Measurements from ENCODE around the gene CD58.

CD58 gene

GRCh38 chr1:116577759-116578314 lies 7.0 kb upstream of the CD58 start:
- Histone ChIP-seq H2BK120ac (ENCODE audit: low read depth, low read length) (no peak overlapping the region), H3K9ac (ENCODE audit: low read length) (no peak overlapping the region), H4K5ac (ENCODE audit: low read length) (no peak overlapping the region), H3K18ac (ENCODE audit: low read length) (no peak overlapping the region), H2BK15ac (replicated peaks; ENCODE audit: low read depth) (no peak overlapping the region), H3K27me3 (ENCODE audit: insufficient read depth, low read length, poor library complexity) (no peaks in the 10 kb centered on the region), H3K23ac (ENCODE audit: low read length) (no peak overlapping the region), H3K4me2 (ENCODE audit: low read length) (no peak overlapping the region), H4K8ac (ENCODE audit: low read depth, low read length) (no peak overlapping the region), H3K4me3 (ENCODE audit: low read length) (no peak overlapping the region), H3K27ac (ENCODE audit: low read depth, low read length) (no peak overlapping the region), H3K36me3 (ENCODE audit: control insufficient read depth, insufficient read depth, low read length) (no peaks in the 10 kb centered on the region), H3K4me1 (ENCODE audit: control insufficient read depth, low read depth, low read length) (no peaks in the 10 kb centered on the region), H2BK5ac (ENCODE audit: low read length) (no peak overlapping the region), H2AK5ac (ENCODE audit: low read length) (no peak overlapping the region), H3K4ac (ENCODE audit: low read depth, low read length) (no peak overlapping the region), H3K56ac (ENCODE audit: low read length) (no peak overlapping the region), H3K79me2 (ENCODE audit: control insufficient read depth, insufficient read depth, low read length) (no peaks in the 10 kb centered on the region), H3K79me1 (ENCODE audit: low read length) (no peaks in the 10 kb centered on the region)
- WGBS (ENCODE audit: extremely low coverage, insufficient coverage, low lambda C conversion rate): no CpG with 5 or more reads among the region's 5 CpGs
- DNase-seq: no peak

GRCh38 chr1:116574581-116575291 lies 3.9 kb upstream of the CD58 start:
- H3K4me3 ChIP-seq (ENCODE audit: low read length): no peak overlapping the region
- peaks cover 2% of the 10 kb centered on the region for H3K79me1 ChIP-seq (ENCODE audit: low read length)
- no peak overlapping the region for H2AK5ac ChIP-seq (ENCODE audit: low read length)
- no peak overlapping the region for H3K18ac ChIP-seq (ENCODE audit: low read length)
- no peak overlapping the region for H4K8ac ChIP-seq (ENCODE audit: low read depth, low read length)
- H2BK120ac ChIP-seq (ENCODE audit: low read depth, low read length): no peak overlapping the region
- H2BK15ac ChIP-seq (replicated peaks; ENCODE audit: low read depth): no peak overlapping the region
- no peak overlapping the region for H3K56ac ChIP-seq (ENCODE audit: low read length)
- H3K27me3 ChIP-seq (ENCODE audit: insufficient read depth, low read length, poor library complexity): no peaks in the 10 kb centered on the region
- no peak overlapping the region for H4K5ac ChIP-seq (ENCODE audit: low read length)
- H3K27ac ChIP-seq (ENCODE audit: low read depth, low read length): no peak overlapping the region
- H3K23ac ChIP-seq (ENCODE audit: low read length): no peak overlapping the region
- H3K79me2 ChIP-seq (ENCODE audit: control insufficient read depth, insufficient read depth, low read length): no peaks in the 10 kb centered on the region
- H2BK5ac ChIP-seq (ENCODE audit: low read length): no peak overlapping the region
- H3K4me1 ChIP-seq (ENCODE audit: control insufficient read depth, low read depth, low read length): peaks cover 5% of the 10 kb centered on the region
- no peak overlapping the region for H3K4ac ChIP-seq (ENCODE audit: low read depth, low read length)
- no peak overlapping the region for H3K4me2 ChIP-seq (ENCODE audit: low read length)
- H3K9ac ChIP-seq (ENCODE audit: low read length): no peak overlapping the region
- WGBS (ENCODE audit: extremely low coverage, insufficient coverage, low lambda C conversion rate): no CpG with 5 or more reads among the region's 11 CpGs
- H3K36me3 ChIP-seq (ENCODE audit: control insufficient read depth, insufficient read depth, low read length): no peaks in the 10 kb centered on the region
- DNase-seq: peak; percentile 66

- Histone ChIP-seq H3K4me1 (ENCODE audit: control insufficient read depth, low read depth, low read length) (peaks cover 5% of the 10 kb centered on the region), H2BK15ac (replicated peaks; ENCODE audit: low read depth) (no peak overlapping the region), H3K18ac (ENCODE audit: low read length) (no peak overlapping the region), H2BK5ac (ENCODE audit: low read length) (no peak overlapping the region), H3K4me3 (ENCODE audit: low read length) (no peak overlapping the region), H3K56ac (ENCODE audit: low read length) (no peak overlapping the region), H3K4ac (ENCODE audit: low read depth, low read length) (no peak overlapping the region), H3K23ac (ENCODE audit: low read length) (no peak overlapping the region), H4K5ac (ENCODE audit: low read length) (no peak overlapping the region), H3K9ac (ENCODE audit: low read length) (no peak overlapping the region), H4K8ac (ENCODE audit: low read depth, low read length) (no peak overlapping the region), H3K27ac (ENCODE audit: low read depth, low read length) (no peak overlapping the region), H3K79me2 (ENCODE audit: control insufficient read depth, insufficient read depth, low read length) (no peaks in the 10 kb centered on the region), H2BK120ac (ENCODE audit: low read depth, low read length) (no peak overlapping the region), H3K79me1 (ENCODE audit: low read length) (peaks cover 2% of the 10 kb centered on the region), H3K4me2 (ENCODE audit: low read length) (no peak overlapping the region), H3K36me3 (ENCODE audit: control insufficient read depth, insufficient read depth, low read length) (no peaks in the 10 kb centered on the region), H2AK5ac (ENCODE audit: low read length) (no peak overlapping the region), H3K27me3 (ENCODE audit: insufficient read depth, low read length, poor library complexity) (no peaks in the 10 kb centered on the region)
- WGBS (ENCODE audit: extremely low coverage, insufficient coverage, low lambda C conversion rate): no CpG with 5 or more reads among the region's 7 CpGs
- DNase-seq: no peak
Measured at GRCh38 chr1:116573431-116574095, 2.7 kb upstream of the CD58 start.

- H4K5ac ChIP-seq (ENCODE audit: low read length): no peak overlapping the region
- H3K4ac ChIP-seq (ENCODE audit: low read depth, low read length): no peak overlapping the region
- no peaks in the 10 kb centered on the region for H3K36me3 ChIP-seq (ENCODE audit: control insufficient read depth, insufficient read depth, low read length)
- no peaks in the 10 kb centered on the region for H3K27me3 ChIP-seq (ENCODE audit: insufficient read depth, low read length, poor library complexity)
- no peaks in the 10 kb centered on the region for H3K79me2 ChIP-seq (ENCODE audit: control insufficient read depth, insufficient read depth, low read length)
- no peak overlapping the region for H3K4me3 ChIP-seq (ENCODE audit: low read length)
- H3K79me1 ChIP-seq (ENCODE audit: low read length): peaks cover 2% of the 10 kb centered on the region
- peak; percentile 21 for DNase-seq
- WGBS (ENCODE audit: extremely low coverage, insufficient coverage, low lambda C conversion rate): no CpG with 5 or more reads among the region's 4 CpGs
- peaks cover 5% of the 10 kb centered on the region for H3K4me1 ChIP-seq (ENCODE audit: control insufficient read depth, low read depth, low read length)
- no peak overlapping the region for H4K8ac ChIP-seq (ENCODE audit: low read depth, low read length)
- no peak overlapping the region for H2BK120ac ChIP-seq (ENCODE audit: low read depth, low read length)
- no peak overlapping the region for H2BK5ac ChIP-seq (ENCODE audit: low read length)
- no peak overlapping the region for H3K27ac ChIP-seq (ENCODE audit: low read depth, low read length)
- no peak overlapping the region for H2BK15ac ChIP-seq (replicated peaks; ENCODE audit: low read depth)
- no peak overlapping the region for H3K4me2 ChIP-seq (ENCODE audit: low read length)
- H3K56ac ChIP-seq (ENCODE audit: low read length): peak overlapping the region; percentile 45
- no peak overlapping the region for H2AK5ac ChIP-seq (ENCODE audit: low read length)
- H3K23ac ChIP-seq (ENCODE audit: low read length): no peak overlapping the region
- H3K9ac ChIP-seq (ENCODE audit: low read length): no peak overlapping the region
- H3K18ac ChIP-seq (ENCODE audit: low read length): no peak overlapping the region
Measured at GRCh38 chr1:116572771-116573430, 2.1 kb upstream of the CD58 start.

GRCh38 chr1:116572099-116572498 lies 1.3 kb upstream of the CD58 start:
- Histone ChIP-seq H3K27me3 (ENCODE audit: insufficient read depth, low read length, poor library complexity) (no peaks in the 10 kb centered on the region), H3K27ac (ENCODE audit: low read depth, low read length) (no peak overlapping the region), H3K79me1 (ENCODE audit: low read length) (peaks cover 2% of the 10 kb centered on the region), H3K4me2 (ENCODE audit: low read length) (no peak overlapping the region), H4K8ac (ENCODE audit: low read depth, low read length) (no peak overlapping the region), H3K56ac (ENCODE audit: low read length) (no peak overlapping the region), H2BK120ac (ENCODE audit: low read depth, low read length) (no peak overlapping the region), H3K4me1 (ENCODE audit: control insufficient read depth, low read depth, low read length) (peaks cover 5% of the 10 kb centered on the region), H3K18ac (ENCODE audit: low read length) (no peak overlapping the region), H2BK5ac (ENCODE audit: low read length) (no peak overlapping the region), H3K9ac (ENCODE audit: low read length) (no peak overlapping the region), H3K23ac (ENCODE audit: low read length) (no peak overlapping the region), H3K36me3 (ENCODE audit: control insufficient read depth, insufficient read depth, low read length) (no peaks in the 10 kb centered on the region), H3K4me3 (ENCODE audit: low read length) (no peak overlapping the region), H3K4ac (ENCODE audit: low read depth, low read length) (no peak overlapping the region), H2BK15ac (replicated peaks; ENCODE audit: low read depth) (no peak overlapping the region), H4K5ac (ENCODE audit: low read length) (no peak overlapping the region), H2AK5ac (ENCODE audit: low read length) (no peak overlapping the region), H3K79me2 (ENCODE audit: control insufficient read depth, insufficient read depth, low read length) (no peaks in the 10 kb centered on the region)
- WGBS (ENCODE audit: extremely low coverage, insufficient coverage, low lambda C conversion rate): no CpG with 5 or more reads among the region's 2 CpGs
- DNase-seq: no peak
